Keratinocyte (primary cell): Measurements from ENCODE around the gene TBXAS1.

Source experiments
- EZH2 ChIP-seq: IDR thresholded peaks from one replicate; pipeline ENCODE4 v1.6.1; 2012; ENCODE audit warnings: inconsistent platforms, mild to moderate bottlenecking, low read length, moderate library complexity
- TF ChIP-seq, protein P1 (sequence below), 3 experiments: IDR thresholded peaks in 1 of 3; conservative IDR thresholded peaks in 1 of 3; optimal IDR thresholded peaks in 1 of 3; 2 replicates in 2 of 3; 3 replicates in 1 of 3; pipeline versions ENCODE3 to v1.5.1; 2011; ENCODE audit warnings: low read length in 3 of 3, mild to moderate bottlenecking in 3 of 3, moderate library complexity in 2 of 3, control low read depth in 1 of 3, inconsistent platforms in 1 of 3; ENCODE audit not compliant: insufficient read depth in 2 of 3; ENCODE audit errors: extremely low read depth in 1 of 3

DNA sequence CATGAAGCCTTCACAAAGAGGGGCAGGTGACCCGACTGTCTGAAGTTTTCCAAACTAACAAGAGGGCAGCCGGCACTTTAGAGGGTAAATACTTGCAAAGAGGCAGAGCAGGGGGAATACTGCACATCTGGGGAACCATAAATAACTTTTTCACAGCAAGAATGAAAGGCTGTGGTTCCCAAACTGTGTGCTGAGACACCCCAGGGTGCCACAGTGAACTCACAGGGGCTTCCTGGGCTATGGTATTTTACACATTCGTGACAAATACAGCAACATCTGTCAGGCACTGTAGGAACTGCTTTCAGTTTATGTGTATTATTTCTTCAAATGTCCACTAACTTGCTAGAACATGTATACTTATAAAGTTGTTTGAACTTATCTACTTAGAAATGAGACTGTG, 67.2 kb downstream of the TBXAS1 start:
- TF ChIP-seq, protein P1, sequence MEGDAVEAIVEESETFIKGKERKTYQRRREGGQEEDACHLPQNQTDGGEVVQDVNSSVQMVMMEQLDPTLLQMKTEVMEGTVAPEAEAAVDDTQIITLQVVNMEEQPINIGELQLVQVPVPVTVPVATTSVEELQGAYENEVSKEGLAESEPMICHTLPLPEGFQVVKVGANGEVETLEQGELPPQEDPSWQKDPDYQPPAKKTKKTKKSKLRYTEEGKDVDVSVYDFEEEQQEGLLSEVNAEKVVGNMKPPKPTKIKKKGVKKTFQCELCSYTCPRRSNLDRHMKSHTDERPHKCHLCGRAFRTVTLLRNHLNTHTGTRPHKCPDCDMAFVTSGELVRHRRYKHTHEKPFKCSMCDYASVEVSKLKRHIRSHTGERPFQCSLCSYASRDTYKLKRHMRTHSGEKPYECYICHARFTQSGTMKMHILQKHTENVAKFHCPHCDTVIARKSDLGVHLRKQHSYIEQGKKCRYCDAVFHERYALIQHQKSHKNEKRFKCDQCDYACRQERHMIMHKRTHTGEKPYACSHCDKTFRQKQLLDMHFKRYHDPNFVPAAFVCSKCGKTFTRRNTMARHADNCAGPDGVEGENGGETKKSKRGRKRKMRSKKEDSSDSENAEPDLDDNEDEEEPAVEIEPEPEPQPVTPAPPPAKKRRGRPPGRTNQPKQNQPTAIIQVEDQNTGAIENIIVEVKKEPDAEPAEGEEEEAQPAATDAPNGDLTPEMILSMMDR (optimal IDR thresholded peaks at IDR 0.05 in 1 of 3, IDR thresholded peaks at IDR 0.05 in 1 of 3, conservative IDR thresholded peaks at IDR 0.05 in 1 of 3; ENCODE audit: extremely low read depth in 1 of 3, insufficient read depth in 2 of 3, low read length in 3 of 3), result no peak
- no peak for TF ChIP-seq EZH2
